ENCODE measurements around the gene INTS6.
A peak's percentile ranks its signal among the peaks of the same experiment; 100 is the strongest.

The INTS6 gene

GRCh38 chr13:51456510-51456909 is 3.7 kb upstream of the INTS6 start:
- Histone ChIP-seq H2AFZ (ENCODE audit: low read depth, low read length) (no peak overlapping the region), H3K9ac (ENCODE audit: low read length) (no peak overlapping the region), H3K27ac (ENCODE audit: low read length, poor library complexity, severe bottlenecking) (no peak overlapping the region), H3K9me3 (ENCODE audit: control insufficient read depth, low read length) (no peaks in the 10 kb centered on the region), H3K27me3 (ENCODE audit: control insufficient read depth in 1 of 2, insufficient read depth in 1 of 2, low read length in 2 of 2) (no peaks in the 10 kb centered on the region), H3K4me2 (ENCODE audit: low read length, poor library complexity, severe bottlenecking) (no peak overlapping the region), H3K4me1 (ENCODE audit: control insufficient read depth, insufficient read depth, low read depth, low read length) (no peaks in the 10 kb centered on the region), H3K4me3 (ENCODE audit: insufficient read depth in 1 of 2, low read depth in 1 of 2, low read length in 2 of 2) (no peak overlapping the region), H2AK5ac (ENCODE audit: low read length, severe bottlenecking) (no peak overlapping the region), H3K14ac (ENCODE audit: low read length in 2 of 2) (no peak overlapping the region), H3K36me3 (ENCODE audit: control insufficient read depth in 1 of 2, insufficient read depth in 2 of 2, low read depth in 1 of 2, low read length in 2 of 2) (peaks cover 13 to 17% of the 10 kb centered on the region in 2 experiments), H4K8ac (ENCODE audit: low read length) (no peak overlapping the region), H2BK12ac (ENCODE audit: low read length in 2 of 2) (no peak overlapping the region), H3K18ac (ENCODE audit: low read depth in 1 of 2, low read length in 2 of 2) (no peak overlapping the region), H3K79me1 (replicated peaks; ENCODE audit: low read length, poor library complexity, severe bottlenecking) (peaks cover 5% of the 10 kb centered on the region), H4K91ac (ENCODE audit: low read length) (peak overlapping the region; percentile 1), H3K4ac (ENCODE audit: low read depth in 1 of 2, low read length in 2 of 2) (no peak overlapping the region), H2BK5ac (ENCODE audit: low read depth, low read length, poor library complexity, severe bottlenecking) (no peak overlapping the region), H2BK120ac (ENCODE audit: low read depth, low read length) (no peak overlapping the region), H2BK15ac (ENCODE audit: low read depth, poor library complexity, severe bottlenecking) (no peak overlapping the region), H3K23ac (ENCODE audit: low read length in 2 of 2) (no peak overlapping the region)
- 96% methylated on average over 13 of the region's 13 CpGs for WGBS
- DNase-seq: no peak

GRCh38 chr13:51455532-51455931 is 2.7 kb upstream of the INTS6 start:
- 96% methylated on average over 9 of the region's 9 CpGs for WGBS
- no peaks in the 10 kb centered on the region for H3K9me3 ChIP-seq (ENCODE audit: control insufficient read depth, low read length)

GRCh38 chr13:51453959-51454703 is 1.3 kb upstream of the INTS6 start:
- Histone ChIP-seq H3K27me3 (ENCODE audit: control insufficient read depth in 1 of 2, insufficient read depth in 1 of 2, low read length in 2 of 2) (no peaks in the 10 kb centered on the region), H3K4me3 (ENCODE audit: insufficient read depth in 1 of 2, low read depth in 1 of 2, low read length in 2 of 2) (peak overlapping the region; percentile 20 to 90), H3K14ac (ENCODE audit: low read length in 2 of 2) (peak overlapping the region in 1 of 2 experiments; percentile 93), H2AK5ac (ENCODE audit: low read length, severe bottlenecking) (no peak overlapping the region), H3K9ac (ENCODE audit: low read length) (peak overlapping the region; percentile 93), H3K36me3 (ENCODE audit: control insufficient read depth in 1 of 2, insufficient read depth in 2 of 2, low read depth in 1 of 2, low read length in 2 of 2) (peaks cover 13 to 28% of the 10 kb centered on the region in 2 experiments), H3K4ac (ENCODE audit: low read depth in 1 of 2, low read length in 2 of 2) (peak overlapping the region; percentile 7 to 65), H2BK15ac (ENCODE audit: low read depth, poor library complexity, severe bottlenecking) (no peak overlapping the region), H3K4me2 (ENCODE audit: low read length, poor library complexity, severe bottlenecking) (peak overlapping the region; percentile 51), H2AFZ (ENCODE audit: low read depth, low read length) (no peak overlapping the region), H3K79me1 (replicated peaks; ENCODE audit: low read length, poor library complexity, severe bottlenecking) (peaks cover 6% of the 10 kb centered on the region), H4K8ac (ENCODE audit: low read length) (no peak overlapping the region), H3K23ac (ENCODE audit: low read length in 2 of 2) (no peak overlapping the region), H3K4me1 (ENCODE audit: control insufficient read depth, insufficient read depth, low read depth, low read length) (no peaks in the 10 kb centered on the region), H3K18ac (ENCODE audit: low read depth in 1 of 2, low read length in 2 of 2) (peak overlapping the region; percentile 92 to 93), H3K27ac (ENCODE audit: low read length, poor library complexity, severe bottlenecking) (peak overlapping the region; percentile 79), H2BK12ac (ENCODE audit: low read length in 2 of 2) (peak overlapping the region in 1 of 2 experiments; percentile 39), H2BK120ac (ENCODE audit: low read depth, low read length) (no peak overlapping the region), H3K9me3 (ENCODE audit: control insufficient read depth, low read length) (no peaks in the 10 kb centered on the region), H2BK5ac (ENCODE audit: low read depth, low read length, poor library complexity, severe bottlenecking) (no peak overlapping the region), H4K91ac (ENCODE audit: low read length) (no peak overlapping the region)
- DNase-seq: peak; percentile 55
- WGBS: 22% methylated on average over 13 of the region's 13 CpGs

More at GRCh38 chr13:51455532-51455931, 2.7 kb upstream of the INTS6 start:
- Histone ChIP-seq H2AK5ac (ENCODE audit: low read length, severe bottlenecking) (no peak overlapping the region), H3K4me1 (ENCODE audit: control insufficient read depth, insufficient read depth, low read depth, low read length) (no peaks in the 10 kb centered on the region), H3K14ac (ENCODE audit: low read length in 2 of 2) (no peak overlapping the region), H2AFZ (ENCODE audit: low read depth, low read length) (no peak overlapping the region), H2BK15ac (ENCODE audit: low read depth, poor library complexity, severe bottlenecking) (no peak overlapping the region), H3K27ac (ENCODE audit: low read length, poor library complexity, severe bottlenecking) (no peak overlapping the region), H3K4me2 (ENCODE audit: low read length, poor library complexity, severe bottlenecking) (no peak overlapping the region), H4K91ac (ENCODE audit: low read length) (peak overlapping the region; percentile 25), H2BK5ac (ENCODE audit: low read depth, low read length, poor library complexity, severe bottlenecking) (no peak overlapping the region), H3K18ac (ENCODE audit: low read depth in 1 of 2, low read length in 2 of 2) (no peak overlapping the region), H3K36me3 (ENCODE audit: control insufficient read depth in 1 of 2, insufficient read depth in 2 of 2, low read depth in 1 of 2, low read length in 2 of 2) (peaks cover 13 to 21% of the 10 kb centered on the region in 2 experiments), H3K23ac (ENCODE audit: low read length in 2 of 2) (no peak overlapping the region), H2BK120ac (ENCODE audit: low read depth, low read length) (no peak overlapping the region), H3K4me3 (ENCODE audit: insufficient read depth in 1 of 2, low read depth in 1 of 2, low read length in 2 of 2) (no peak overlapping the region), H3K79me1 (replicated peaks; ENCODE audit: low read length, poor library complexity, severe bottlenecking) (peaks cover 5% of the 10 kb centered on the region), H3K9ac (ENCODE audit: low read length) (no peak overlapping the region), H3K27me3 (ENCODE audit: control insufficient read depth in 1 of 2, insufficient read depth in 1 of 2, low read length in 2 of 2) (no peaks in the 10 kb centered on the region), H4K8ac (ENCODE audit: low read length) (no peak overlapping the region), H3K4ac (ENCODE audit: low read depth in 1 of 2, low read length in 2 of 2) (no peak overlapping the region), H2BK12ac (ENCODE audit: low read length in 2 of 2) (no peak overlapping the region)
- no peak for DNase-seq

GRCh38 chr13:51453207-51453958 is 547 bp upstream of the INTS6 start:
- 2% methylated on average over 59 of the region's 80 CpGs for WGBS
- Histone ChIP-seq H2AK5ac (ENCODE audit: low read length, severe bottlenecking) (no peak overlapping the region), H4K91ac (ENCODE audit: low read length) (peak overlapping the region; percentile 68)

More at GRCh38 chr13:51453207-51453958, 547 bp upstream of the INTS6 start:
- Histone ChIP-seq H3K4me2 (ENCODE audit: low read length, poor library complexity, severe bottlenecking) (peak overlapping the region; percentile 51), H3K27ac (ENCODE audit: low read length, poor library complexity, severe bottlenecking) (peak overlapping the region; percentile 96), H2BK5ac (ENCODE audit: low read depth, low read length, poor library complexity, severe bottlenecking) (peak overlapping the region; percentile 85), H2BK15ac (ENCODE audit: low read depth, poor library complexity, severe bottlenecking) (peak overlapping the region; percentile 73), H3K9me3 (ENCODE audit: control insufficient read depth, low read length) (no peaks in the 10 kb centered on the region), H3K79me1 (replicated peaks; ENCODE audit: low read length, poor library complexity, severe bottlenecking) (peaks cover 7% of the 10 kb centered on the region), H3K27me3 (ENCODE audit: control insufficient read depth in 1 of 2, insufficient read depth in 1 of 2, low read length in 2 of 2) (no peaks in the 10 kb centered on the region), H3K9ac (ENCODE audit: low read length) (peak overlapping the region; percentile 93), H3K23ac (ENCODE audit: low read length in 2 of 2) (no peak overlapping the region), H2BK120ac (ENCODE audit: low read depth, low read length) (no peak overlapping the region), H3K4ac (ENCODE audit: low read depth in 1 of 2, low read length in 2 of 2) (peak overlapping the region; percentile 41 to 88), H2AFZ (ENCODE audit: low read depth, low read length) (no peak overlapping the region), H3K18ac (ENCODE audit: low read depth in 1 of 2, low read length in 2 of 2) (peak overlapping the region; percentile 92 to 93), H3K14ac (ENCODE audit: low read length in 2 of 2) (peak overlapping the region in 1 of 2 experiments; percentile 47), H2BK12ac (ENCODE audit: low read length in 2 of 2) (peak overlapping the region in 1 of 2 experiments; percentile 40), H3K4me3 (ENCODE audit: insufficient read depth in 1 of 2, low read depth in 1 of 2, low read length in 2 of 2) (peak overlapping the region; percentile 73 to 90), H3K36me3 (ENCODE audit: control insufficient read depth in 1 of 2, insufficient read depth in 2 of 2, low read depth in 1 of 2, low read length in 2 of 2) (peaks cover 13 to 35% of the 10 kb centered on the region in 2 experiments), H4K8ac (ENCODE audit: low read length) (peak overlapping the region; percentile 90), H3K4me1 (ENCODE audit: control insufficient read depth, insufficient read depth, low read depth, low read length) (no peaks in the 10 kb centered on the region)
- DNase-seq: peak; percentile 87

Data from mesenchymal stem cell (in vitro differentiated cells and primary cell).